Fibroblast of lung (primary cell): ENCODE measurements around the gene HBA1.

Source experiments
- EZH2 ChIP-seq: IDR thresholded peaks from 2 replicates; pipeline ENCODE4 v1.5.1; 2012; ENCODE audit warnings: low read length, control low read depth, mild to moderate bottlenecking; ENCODE audit errors: missing control alignments
- TF ChIP-seq, protein P1 (sequence below), 2 donors: IDR thresholded peaks in 1 of 2; conservative IDR thresholded peaks in 1 of 2; 1 replicate in 1 of 2; 2 replicates in 1 of 2; pipeline ENCODE4 v1.5.1; 2011 to 2012; ENCODE audit warnings: low read length in 2 of 2, control low read depth in 1 of 2, inconsistent platforms in 1 of 2, low read depth in 1 of 2, mild to moderate bottlenecking in 1 of 2

GRCh38 chr16:220021-220420 lies 43.5 kb downstream of the HBA1 start:
- no peak for TF ChIP-seq EZH2
- TF ChIP-seq, protein P1, sequence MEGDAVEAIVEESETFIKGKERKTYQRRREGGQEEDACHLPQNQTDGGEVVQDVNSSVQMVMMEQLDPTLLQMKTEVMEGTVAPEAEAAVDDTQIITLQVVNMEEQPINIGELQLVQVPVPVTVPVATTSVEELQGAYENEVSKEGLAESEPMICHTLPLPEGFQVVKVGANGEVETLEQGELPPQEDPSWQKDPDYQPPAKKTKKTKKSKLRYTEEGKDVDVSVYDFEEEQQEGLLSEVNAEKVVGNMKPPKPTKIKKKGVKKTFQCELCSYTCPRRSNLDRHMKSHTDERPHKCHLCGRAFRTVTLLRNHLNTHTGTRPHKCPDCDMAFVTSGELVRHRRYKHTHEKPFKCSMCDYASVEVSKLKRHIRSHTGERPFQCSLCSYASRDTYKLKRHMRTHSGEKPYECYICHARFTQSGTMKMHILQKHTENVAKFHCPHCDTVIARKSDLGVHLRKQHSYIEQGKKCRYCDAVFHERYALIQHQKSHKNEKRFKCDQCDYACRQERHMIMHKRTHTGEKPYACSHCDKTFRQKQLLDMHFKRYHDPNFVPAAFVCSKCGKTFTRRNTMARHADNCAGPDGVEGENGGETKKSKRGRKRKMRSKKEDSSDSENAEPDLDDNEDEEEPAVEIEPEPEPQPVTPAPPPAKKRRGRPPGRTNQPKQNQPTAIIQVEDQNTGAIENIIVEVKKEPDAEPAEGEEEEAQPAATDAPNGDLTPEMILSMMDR (conservative IDR thresholded peaks at IDR 0.05 in 1 of 2, IDR thresholded peaks at IDR 0.05 in 1 of 2; ENCODE audit: low read depth in 1 of 2, low read length in 2 of 2), result no peak
